Effector memory CD8-positive, alpha-beta T cell (primary cell): ENCODE results near the gene TTC34.
"Not testable (repeated sequence)": the region's sequence is repeated elsewhere in the genome, so short reads cannot be mapped to it uniquely, and the experiment has no call there.

Experiments used
- ATAC-seq: fragments of 150-1000 bp; cut with Tn5 transposase; replicated peaks from 2 replicates; pipeline ENCODE4 v1.10.0; 2021; ENCODE audit warnings: mild to moderate bottlenecking, moderate library complexity
- DNase-seq, 3 experiments: peaks; one replicate each; pipeline ENCODE4 v3.0.0; 2021
- H3K27ac Mint-ChIP-seq, 2 donors: one replicate each; pipeline ENCODE4 v1.8.0; 2022; ENCODE audit warnings: mild to moderate bottlenecking in 2 of 2, mixed read lengths in 2 of 2, moderate library complexity in 2 of 2
- H3K27me3 Mint-ChIP-seq, 2 donors: one replicate each; pipeline ENCODE4 v1.8.0; 2022; ENCODE audit warnings: mixed read lengths in 2 of 2
- H3K36me3 Mint-ChIP-seq: one replicate; pipeline ENCODE4 v1.8.0; 2022; ENCODE audit warnings: mild to moderate bottlenecking, moderate library complexity, mixed read lengths; ENCODE audit not compliant: insufficient read depth
- H3K4me1 Mint-ChIP-seq, 2 donors: one replicate each; pipeline ENCODE4 v1.8.0; 2022; ENCODE audit warnings: low read depth in 2 of 2, mixed read lengths in 2 of 2
- H3K4me3 Mint-ChIP-seq, 2 donors: one replicate each; pipeline ENCODE4 v1.8.0; 2022; ENCODE audit warnings: mild to moderate bottlenecking in 2 of 2, mixed read lengths in 2 of 2, moderate library complexity in 2 of 2
- H3K9me3 Mint-ChIP-seq, 2 donors: one replicate each; pipeline ENCODE4 v1.8.0; 2022; ENCODE audit warnings: mixed read lengths in 2 of 2

TTC34 gene

GRCh38 chr1:2659806-2660205 lies 141.7 kb downstream of the TTC34 start:
- not testable (repeated sequence) for H3K4me1 Mint-ChIP-seq, ATAC-seq, H3K4me3 Mint-ChIP-seq, H3K27ac Mint-ChIP-seq, H3K36me3 Mint-ChIP-seq, H3K9me3 Mint-ChIP-seq
- peak in 1 of 3 experiments; percentile 6 for DNase-seq
- H3K27me3 Mint-ChIP-seq = peaks cover 13% of the 10 kb centered on the region in 2 donors

- peaks cover 7 to 17% of the 10 kb centered on the region in 2 donors for H3K4me1 Mint-ChIP-seq
- not testable (repeated sequence) for H3K36me3 Mint-ChIP-seq, H3K9me3 Mint-ChIP-seq, H3K4me3 Mint-ChIP-seq, DNase-seq, ATAC-seq, H3K27ac Mint-ChIP-seq
- H3K27me3 Mint-ChIP-seq = peaks cover 32% of the 10 kb centered on the region in 2 donors
These were observed 143.6 kb downstream of the TTC34 start for GRCh38 chr1:2657909-2658308.

GRCh38 chr1:2657124-2657523 lies 144.4 kb downstream of the TTC34 start:
- H3K27ac Mint-ChIP-seq, H3K36me3 Mint-ChIP-seq, ATAC-seq, H3K9me3 Mint-ChIP-seq, DNase-seq, H3K4me3 Mint-ChIP-seq: not testable (repeated sequence)
- Mint-ChIP-seq H3K27me3 (peaks cover 40% of the 10 kb centered on the region in 2 donors), H3K4me1 (peaks cover 7 to 18% of the 10 kb centered on the region in 2 donors)

GRCh38 chr1:2655598-2656434 lies 145.7 kb downstream of the TTC34 start:
- H3K36me3 Mint-ChIP-seq, H3K9me3 Mint-ChIP-seq, DNase-seq, H3K27ac Mint-ChIP-seq, H3K4me3 Mint-ChIP-seq, ATAC-seq: not testable (repeated sequence)
- peaks cover 48 to 53% of the 10 kb centered on the region in 2 donors for H3K27me3 Mint-ChIP-seq
- peaks cover 7 to 19% of the 10 kb centered on the region in 2 donors for H3K4me1 Mint-ChIP-seq

- not testable (repeated sequence) for H3K4me3 Mint-ChIP-seq, H3K36me3 Mint-ChIP-seq, ATAC-seq, H3K9me3 Mint-ChIP-seq, DNase-seq
- Mint-ChIP-seq H3K4me1 (peaks cover 7 to 19% of the 10 kb centered on the region in 2 donors), H3K27me3 (peaks cover 48 to 56% of the 10 kb centered on the region in 2 donors), H3K27ac (peak overlapping the region in 1 of 2 donors; percentile 45)
These were observed 147.0 kb downstream of the TTC34 start for GRCh38 chr1:2654443-2654948.

- peaks cover 7 to 19% of the 10 kb centered on the region in 2 donors for H3K4me1 Mint-ChIP-seq
- not testable (repeated sequence) for H3K36me3 Mint-ChIP-seq, H3K4me3 Mint-ChIP-seq, ATAC-seq, H3K9me3 Mint-ChIP-seq
- peaks cover 48 to 56% of the 10 kb centered on the region in 2 donors for H3K27me3 Mint-ChIP-seq
- DNase-seq = peak in 1 of 3 experiments; percentile 33
- H3K27ac Mint-ChIP-seq = peak overlapping the region; percentile 8 to 49
These were observed 147.6 kb downstream of the TTC34 start for GRCh38 chr1:2653741-2654442.

GRCh38 chr1:2652926-2653571 lies 148.4 kb downstream of the TTC34 start:
- not testable (repeated sequence) for DNase-seq, ATAC-seq, H3K36me3 Mint-ChIP-seq, H3K9me3 Mint-ChIP-seq, H3K4me3 Mint-ChIP-seq
- peak overlapping the region; percentile 8 to 49 for H3K27ac Mint-ChIP-seq
- H3K27me3 Mint-ChIP-seq = peaks cover 48 to 56% of the 10 kb centered on the region in 2 donors
- peaks cover 7 to 19% of the 10 kb centered on the region in 2 donors for H3K4me1 Mint-ChIP-seq

GRCh38 chr1:2652152-2652925 lies 149.2 kb downstream of the TTC34 start:
- Mint-ChIP-seq H3K27me3 (peaks cover 48 to 56% of the 10 kb centered on the region in 2 donors), H3K4me1 (peaks cover 7 to 19% of the 10 kb centered on the region in 2 donors), H3K27ac (peak overlapping the region; percentile 8 to 28)
- not testable (repeated sequence) for H3K9me3 Mint-ChIP-seq, H3K4me3 Mint-ChIP-seq, DNase-seq, H3K36me3 Mint-ChIP-seq, ATAC-seq

GRCh38 chr1:2650967-2651645 lies 150.4 kb downstream of the TTC34 start:
- Mint-ChIP-seq H3K9me3 (peaks cover 8 to 9% of the 10 kb centered on the region in 2 donors), H3K4me1 (peaks cover 7 to 19% of the 10 kb centered on the region in 2 donors), H3K27ac (no peak overlapping the region), H3K4me3 (no peak overlapping the region), H3K27me3 (peaks cover 47 to 56% of the 10 kb centered on the region in 2 donors), H3K36me3 (no peaks in the 10 kb centered on the region)
- ATAC-seq = no peak
- DNase-seq = no peak

- peaks cover 6 to 14% of the 10 kb centered on the region in 2 donors for H3K27me3 Mint-ChIP-seq
- DNase-seq = no peak
- H3K36me3 Mint-ChIP-seq = peaks cover 19% of the 10 kb centered on the region
- peaks cover 8 to 9% of the 10 kb centered on the region in 2 donors for H3K9me3 Mint-ChIP-seq
- H3K4me1 Mint-ChIP-seq = peaks cover 4 to 10% of the 10 kb centered on the region in 2 donors
- no peak overlapping the region for H3K27ac Mint-ChIP-seq
- no peak for ATAC-seq
- no peak overlapping the region for H3K4me3 Mint-ChIP-seq
These were observed 154.7 kb downstream of the TTC34 start for GRCh38 chr1:2646837-2647236.

- H3K27me3 Mint-ChIP-seq = peaks cover 0 to 3% of the 10 kb centered on the region in 2 donors
- H3K4me1 Mint-ChIP-seq = peaks cover 4 to 10% of the 10 kb centered on the region in 2 donors
- DNase-seq (no peak), ATAC-seq (no peak)
- peak overlapping the region in 1 of 2 donors; percentile 57 for H3K4me3 Mint-ChIP-seq
- H3K9me3 Mint-ChIP-seq = peaks cover 8 to 9% of the 10 kb centered on the region in 2 donors
- H3K36me3 Mint-ChIP-seq = peaks cover 19% of the 10 kb centered on the region
- H3K27ac Mint-ChIP-seq = peak overlapping the region; percentile 49 to 55
These were observed 155.7 kb downstream of the TTC34 start for GRCh38 chr1:2645776-2646175.

GRCh38 chr1:2645143-2645542 lies 156.3 kb downstream of the TTC34 start:
- Mint-ChIP-seq H3K9me3 (peaks cover 8 to 9% of the 10 kb centered on the region in 2 donors), H3K4me3 (no peak overlapping the region), H3K27me3 (no peaks in the 10 kb centered on the region), H3K36me3 (peaks cover 19% of the 10 kb centered on the region), H3K4me1 (peaks cover 4 to 10% of the 10 kb centered on the region in 2 donors), H3K27ac (peak overlapping the region in 1 of 2 donors; percentile 79)
- no peak for ATAC-seq
- DNase-seq = no peak
